HepG2 (cell line): ENCODE results near the gene PIGL. TPM values are rescaled to one million over a fixed set of nuclear protein-coding genes. Genes with fewer than 3 reads are reported as not detected.
A peak's percentile ranks its signal among the peaks of the same experiment; 100 is the strongest.

Experiments used
- ARID4A ChIP-seq: sonication (generic); formaldehyde crosslinking; IDR thresholded peaks from 2 replicates; pipeline ENCODE4 v1.5.0; 2020; ENCODE audit warnings: mild to moderate bottlenecking, missing genetic modification reagents, borderline replicate concordance
- CREB1 ChIP-seq, 2 experiments: fragments of 450-650 bp in 1 of 2; IDR thresholded peaks; 2 replicates each; pipeline ENCODE4 v1.6.1; 2016 to 2017; ENCODE audit warnings: control low read depth in 1 of 2, mild to moderate bottlenecking in 1 of 2, missing compliant biosample characterization in 1 of 2, missing genetic modification characterization in 1 of 2
- EED ChIP-seq: sonication (generic); formaldehyde crosslinking; IDR thresholded peaks from 2 replicates; pipeline ENCODE4 v1.5.0; 2020; ENCODE audit warnings: mild to moderate bottlenecking, missing genetic modification reagents
- KDM6A ChIP-seq: IDR thresholded peaks from 2 replicates; pipeline ENCODE4 v1.6.1; 2016; ENCODE audit warnings: low read depth
- MAFK ChIP-seq, 2 experiments: IDR thresholded peaks in 1 of 2; conservative IDR thresholded peaks in 1 of 2; 2 replicates each; pipeline ENCODE4 v1.6.1; 2011; ENCODE audit warnings: improper control_type of control experiment in 2 of 2, low read length in 2 of 2
- MEIS2 ChIP-seq: sonication (generic); formaldehyde crosslinking; IDR thresholded peaks from 2 replicates; pipeline ENCODE4 v1.9.0; 2021; ENCODE audit warnings: mild to moderate bottlenecking, missing genetic modification reagents
- MLLT10 ChIP-seq: sonication (generic); formaldehyde crosslinking; IDR thresholded peaks from 2 replicates; pipeline ENCODE4 v1.4.0; 2020; ENCODE audit warnings: missing genetic modification reagents
- NR3C1 ChIP-seq: sonication (generic); formaldehyde crosslinking; IDR thresholded peaks from 2 replicates; pipeline ENCODE4 v1.4.0; 2020; ENCODE audit warnings: missing genetic modification reagents
- ONECUT2 ChIP-seq: sonication (generic); formaldehyde crosslinking; IDR thresholded peaks from 2 replicates; pipeline ENCODE4 v1.4.0; 2020; ENCODE audit warnings: missing genetic modification reagents
- SMC3 ChIP-seq: IDR thresholded peaks from 2 replicates; pipeline ENCODE4 v1.6.1; 2011; ENCODE audit warnings: low read length, improper control_type of control experiment
- TERF1 ChIP-seq: sonication (generic); formaldehyde crosslinking; IDR thresholded peaks from 2 replicates; pipeline ENCODE4 v1.8.0; 2022; ENCODE audit warnings: mild to moderate bottlenecking, missing genetic modification reagents, moderate library complexity
- ZNF296 ChIP-seq: sonication (generic); formaldehyde crosslinking; conservative IDR thresholded peaks from 2 replicates; pipeline ENCODE4 v1.5.0; 2020; ENCODE audit warnings: mild to moderate bottlenecking, missing genetic modification reagents
- ZNF557 ChIP-seq: sonication (generic); formaldehyde crosslinking; IDR thresholded peaks from 2 replicates; pipeline ENCODE4 v1.4.0; 2020; ENCODE audit warnings: missing genetic modification reagents
- ZNF614 ChIP-seq: IDR thresholded peaks from 2 replicates; pipeline ENCODE4 v1.6.1; 2018; ENCODE audit warnings: missing biosample characterization, missing genetic modification reagents, inconsistent platforms, borderline replicate concordance
- ZNF652 ChIP-seq: IDR thresholded peaks from 2 replicates; pipeline ENCODE4 v1.6.1; 2016; ENCODE audit warnings: low read depth, borderline replicate concordance
- polyA plus RNA-seq, 8 experiments: library from polyadenylated mRNA; depleted of rRNA in 3 of 8; stranded (reverse) in 7 of 8; unstranded in 1 of 8; fragments of >200 nt; fragmentation: Illumina TruSeq in 4 of 8; extraction: Trizol in 4 of 8; gene quantifications; 2 replicates each; pipeline versions ENCODE4 v1.2.1 to v1.2.3, GENCODE V29; 2011 to 2016; ENCODE audit warnings: low read depth in 4 of 8, missing spikeins in 1 of 8, mixed read lengths in 1 of 8; ENCODE audit not compliant: insufficient read depth in 1 of 8
- total RNA-seq, 5 experiments: library from RNA; depleted of rRNA; stranded (reverse); fragments of >200 nt; fragmentation: Illumina TruSeq; extraction: Trizol; gene quantifications; 2 replicates each; pipeline ENCODE4 v1.2.3, GENCODE V29; 2016; ENCODE audit warnings: low read depth in 1 of 5
- TF ChIP-seq, protein P1 (sequence below): IDR thresholded peaks from 2 replicates; pipeline ENCODE4 v1.6.1; 2012; ENCODE audit warnings: low read length, improper control_type of control experiment
- TF ChIP-seq, protein P2 (sequence below): sonication (generic); formaldehyde crosslinking; IDR thresholded peaks from 2 replicates; pipeline ENCODE4 v1.5.0; 2020; ENCODE audit warnings: mild to moderate bottlenecking, missing genetic modification reagents, borderline replicate concordance

The PIGL gene
- total and polyA plus RNA-seq, 2 of the 13 experiments (the other 11 are each of a cell fraction or from before 2014, with no cell fraction given) = 28.5 to 63.8 TPM

DNA sequence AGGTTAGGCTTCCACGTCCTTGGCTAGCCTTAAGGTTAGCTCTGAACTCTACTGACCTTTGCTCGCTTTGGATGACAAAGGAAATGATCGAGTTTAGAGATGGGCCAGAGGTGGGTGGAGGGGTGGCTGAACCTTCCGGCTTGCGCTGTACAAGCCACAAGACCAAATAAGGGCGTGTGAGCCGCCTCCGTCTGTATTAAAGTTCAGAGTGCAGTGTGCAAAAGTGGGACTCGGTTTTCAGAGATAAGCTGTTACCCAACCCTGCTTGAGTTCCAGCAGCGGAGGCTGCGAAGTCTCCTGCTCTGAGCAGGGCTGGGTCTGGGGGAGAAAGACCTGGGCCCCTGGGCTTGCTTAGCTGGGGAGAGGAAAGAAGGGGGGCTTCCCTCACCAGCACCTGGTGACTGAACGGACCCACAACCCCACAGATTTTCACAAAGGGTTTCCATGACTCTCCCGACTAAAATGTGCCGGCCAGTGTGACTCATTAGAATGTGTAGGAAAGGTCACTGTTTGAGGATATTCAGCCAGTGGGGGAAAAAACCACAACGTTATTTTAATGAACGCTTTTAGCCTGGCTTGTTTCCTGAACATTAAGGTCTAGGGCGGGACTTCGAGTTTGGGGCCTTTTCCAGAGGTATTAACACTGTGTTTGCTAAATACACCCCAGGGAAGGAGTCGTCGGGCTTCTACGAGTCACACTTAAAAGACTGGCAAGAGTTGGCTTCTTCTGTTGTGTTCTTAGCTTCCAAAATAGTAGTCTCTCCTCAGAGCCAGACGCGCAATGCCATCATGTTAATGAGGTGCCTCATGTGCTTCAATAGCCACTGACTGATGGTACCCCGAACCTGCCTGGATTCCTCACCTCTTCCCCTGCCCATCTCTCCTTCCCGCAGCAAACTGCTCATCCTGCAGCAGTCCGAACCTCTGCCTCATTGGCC, 69.3 kb downstream of the PIGL start (continued):
- TF ChIP-seq, protein P1, sequence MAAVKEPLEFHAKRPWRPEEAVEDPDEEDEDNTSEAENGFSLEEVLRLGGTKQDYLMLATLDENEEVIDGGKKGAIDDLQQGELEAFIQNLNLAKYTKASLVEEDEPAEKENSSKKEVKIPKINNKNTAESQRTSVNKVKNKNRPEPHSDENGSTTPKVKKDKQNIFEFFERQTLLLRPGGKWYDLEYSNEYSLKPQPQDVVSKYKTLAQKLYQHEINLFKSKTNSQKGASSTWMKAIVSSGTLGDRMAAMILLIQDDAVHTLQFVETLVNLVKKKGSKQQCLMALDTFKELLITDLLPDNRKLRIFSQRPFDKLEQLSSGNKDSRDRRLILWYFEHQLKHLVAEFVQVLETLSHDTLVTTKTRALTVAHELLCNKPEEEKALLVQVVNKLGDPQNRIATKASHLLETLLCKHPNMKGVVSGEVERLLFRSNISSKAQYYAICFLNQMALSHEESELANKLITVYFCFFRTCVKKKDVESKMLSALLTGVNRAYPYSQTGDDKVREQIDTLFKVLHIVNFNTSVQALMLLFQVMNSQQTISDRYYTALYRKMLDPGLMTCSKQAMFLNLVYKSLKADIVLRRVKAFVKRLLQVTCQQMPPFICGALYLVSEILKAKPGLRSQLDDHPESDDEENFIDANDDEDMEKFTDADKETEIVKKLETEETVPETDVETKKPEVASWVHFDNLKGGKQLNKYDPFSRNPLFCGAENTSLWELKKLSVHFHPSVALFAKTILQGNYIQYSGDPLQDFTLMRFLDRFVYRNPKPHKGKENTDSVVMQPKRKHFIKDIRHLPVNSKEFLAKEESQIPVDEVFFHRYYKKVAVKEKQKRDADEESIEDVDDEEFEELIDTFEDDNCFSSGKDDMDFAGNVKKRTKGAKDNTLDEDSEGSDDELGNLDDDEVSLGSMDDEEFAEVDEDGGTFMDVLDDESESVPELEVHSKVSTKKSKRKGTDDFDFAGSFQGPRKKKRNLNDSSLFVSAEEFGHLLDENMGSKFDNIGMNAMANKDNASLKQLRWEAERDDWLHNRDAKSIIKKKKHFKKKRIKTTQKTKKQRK = no peak
- TF ChIP-seq, protein P2, sequence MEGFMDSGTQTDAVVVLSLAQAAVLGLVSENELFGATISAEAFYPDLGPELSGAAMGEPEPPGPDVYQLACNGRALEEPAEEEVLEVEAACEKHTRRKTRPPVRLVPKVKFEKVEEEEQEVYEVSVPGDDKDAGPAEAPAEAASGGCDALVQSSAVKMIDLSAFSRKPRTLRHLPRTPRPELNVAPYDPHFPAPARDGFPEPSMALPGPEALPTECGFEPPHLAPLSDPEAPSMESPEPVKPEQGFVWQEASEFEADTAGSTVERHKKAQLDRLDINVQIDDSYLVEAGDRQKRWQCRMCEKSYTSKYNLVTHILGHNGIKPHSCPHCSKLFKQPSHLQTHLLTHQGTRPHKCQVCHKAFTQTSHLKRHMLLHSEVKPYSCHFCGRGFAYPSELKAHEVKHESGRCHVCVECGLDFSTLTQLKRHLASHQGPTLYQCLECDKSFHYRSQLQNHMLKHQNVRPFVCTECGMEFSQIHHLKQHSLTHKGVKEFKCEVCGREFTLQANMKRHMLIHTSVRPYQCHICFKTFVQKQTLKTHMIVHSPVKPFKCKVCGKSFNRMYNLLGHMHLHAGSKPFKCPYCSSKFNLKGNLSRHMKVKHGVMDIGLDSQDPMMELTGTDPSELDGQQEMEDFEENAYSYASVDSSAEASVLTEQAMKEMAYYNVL (CRISPR knock-in tag) = peak; percentile 91; the same call in 1 of the 2 replicates
- TF ChIP-seq SMC3 (peak; percentile 89; the same call in 1 of the 2 replicates), CREB1 (IDR thresholded peaks at IDR 0.05) (no peak), CREB1 (CRISPR knock-in tag; IDR thresholded peaks at IDR 0.05) (peak; percentile 64; the same call in 1 of the 2 replicates), ZNF296 (no peak), TERF1 (CRISPR knock-in tag) (no peak), MEIS2 (peak; percentile 70), MAFK (conservative IDR thresholded peaks at IDR 0.05 in 1 of 2, IDR thresholded peaks at IDR 0.05 in 1 of 2; ENCODE audit: low read length in 2 of 2) (no peak), NR3C1 (CRISPR knock-in tag) (no peak), ZNF557 (no peak), ZNF652 (CRISPR knock-in tag) (peak; percentile 57; the same call in 1 of the 2 replicates), KDM6A (CRISPR knock-in tag) (peak; percentile 88), EED (CRISPR knock-in tag) (no peak), ONECUT2 (CRISPR knock-in tag) (0 out of 2 replicates have a peak, but pooled peaks have one; percentile 36), ZNF614 (peak; percentile 89), MLLT10 (no peak), ARID4A (CRISPR knock-in tag) (peak; percentile 63; the same call in 1 of the 2 replicates)
